ENCODE measurements around the gene TRPM3. TPM values are rescaled to one million over a fixed set of nuclear protein-coding genes. Genes with fewer than 3 reads are reported as not detected.

TRPM3 gene
- total RNA-seq, 1 donor, result 0.72 TPM

- no peaks in the 10 kb centered on the region for H3K79me2 ChIP-seq (ENCODE audit: insufficient read depth, low read length)
- DNase-seq (ENCODE audit: insufficient read length, low spot score, missing footprints), result no peak
- H3K4me3 ChIP-seq (ENCODE audit: insufficient read depth, low read length), result peak overlapping the region; percentile 36
- no peaks in the 10 kb centered on the region for H3K27me3 ChIP-seq (ENCODE audit: insufficient read depth, low read length)
- H3K9me3 ChIP-seq (ENCODE audit: low read depth, low read length), result no peaks in the 10 kb centered on the region
- H4K20me1 ChIP-seq (ENCODE audit: insufficient read depth, low read length), result no peaks in the 10 kb centered on the region
- H3K4me2 ChIP-seq (ENCODE audit: insufficient read depth, low read length), result peak overlapping the region; percentile 40
- peak overlapping the region; percentile 29 for H2AFZ ChIP-seq (ENCODE audit: low read length)
- H3K4me1 ChIP-seq (ENCODE audit: insufficient read depth, low read length), result peaks cover 46% of the 10 kb centered on the region
- no peak for TF ChIP-seq CTCF (IDR thresholded peaks at IDR 0.05; ENCODE audit: extremely low read depth, low read depth, low read length)
- H3K27ac ChIP-seq (ENCODE audit: low read depth, low read length), result peak overlapping the region; percentile 73
- no peaks in the 10 kb centered on the region for H3K36me3 ChIP-seq (ENCODE audit: insufficient read depth, low read length)
Observed at GRCh38 chr9:70954596-70955143, 166.8 kb downstream of the TRPM3 start.

- H3K4me3 ChIP-seq (ENCODE audit: insufficient read depth, low read length), result no peak overlapping the region
- H3K9me3 ChIP-seq (ENCODE audit: low read depth, low read length), result no peaks in the 10 kb centered on the region
- peak; percentile 78 for DNase-seq (ENCODE audit: insufficient read length, low spot score, missing footprints)
- no peaks in the 10 kb centered on the region for H3K79me2 ChIP-seq (ENCODE audit: insufficient read depth, low read length)
- H4K20me1 ChIP-seq (ENCODE audit: insufficient read depth, low read length), result no peaks in the 10 kb centered on the region
- peaks cover 46% of the 10 kb centered on the region for H3K4me1 ChIP-seq (ENCODE audit: insufficient read depth, low read length)
- peak overlapping the region; percentile 73 for H3K27ac ChIP-seq (ENCODE audit: low read depth, low read length)
- TF ChIP-seq CTCF (IDR thresholded peaks at IDR 0.05; ENCODE audit: extremely low read depth, low read depth, low read length), result no peak
- no peaks in the 10 kb centered on the region for H3K36me3 ChIP-seq (ENCODE audit: insufficient read depth, low read length)
- H2AFZ ChIP-seq (ENCODE audit: low read length), result peak overlapping the region; percentile 58
- peak overlapping the region; percentile 40 for H3K4me2 ChIP-seq (ENCODE audit: insufficient read depth, low read length)
- H3K27me3 ChIP-seq (ENCODE audit: insufficient read depth, low read length), result no peaks in the 10 kb centered on the region
Observed at GRCh38 chr9:70954126-70954525, 167.3 kb downstream of the TRPM3 start.

- no peak overlapping the region for H3K27ac ChIP-seq (ENCODE audit: low read depth, low read length)
- DNase-seq (ENCODE audit: insufficient read length, low spot score, missing footprints), result no peak
- H2AFZ ChIP-seq (ENCODE audit: low read length), result peak overlapping the region; percentile 31
Observed at GRCh38 chr9:70951749-70952727, 169.4 kb downstream of the TRPM3 start.

More at GRCh38 chr9:70951749-70952727, 169.4 kb downstream of the TRPM3 start:
- H3K36me3 ChIP-seq (ENCODE audit: insufficient read depth, low read length), result no peaks in the 10 kb centered on the region
- no peak overlapping the region for H3K4me3 ChIP-seq (ENCODE audit: insufficient read depth, low read length)
- peaks cover 53% of the 10 kb centered on the region for H3K4me1 ChIP-seq (ENCODE audit: insufficient read depth, low read length)
- no peaks in the 10 kb centered on the region for H4K20me1 ChIP-seq (ENCODE audit: insufficient read depth, low read length)
- no peaks in the 10 kb centered on the region for H3K27me3 ChIP-seq (ENCODE audit: insufficient read depth, low read length)
- no peaks in the 10 kb centered on the region for H3K79me2 ChIP-seq (ENCODE audit: insufficient read depth, low read length)
- no peak for TF ChIP-seq CTCF (IDR thresholded peaks at IDR 0.05; ENCODE audit: extremely low read depth, low read depth, low read length)
- no peak overlapping the region for H3K4me2 ChIP-seq (ENCODE audit: insufficient read depth, low read length)
- no peaks in the 10 kb centered on the region for H3K9me3 ChIP-seq (ENCODE audit: low read depth, low read length)
